ENCODE results near the gene SCRN1.

- TF ChIP-seq CTCF (conservative IDR thresholded peaks at IDR 0.05; ENCODE audit: low read depth, low read length), result no peak
- TF ChIP-seq POLR2A (IDR thresholded peaks at IDR 0.05; ENCODE audit: low read depth, low read length), result no peak
- TF ChIP-seq CHD1 (IDR thresholded peaks at IDR 0.05; ENCODE audit: low read depth, low read length), result no peak
These were observed 113.9 kb downstream of the SCRN1 start for GRCh38 chr7:29875741-29876140.

All from IMR-90 (cell line).